ELR (cell line): ENCODE data around the gene CD3G.
"Not testable (repeated sequence)": the region's sequence is repeated elsewhere in the genome, so short reads cannot be mapped to it uniquely, and the experiment has no call there.

Experiments used
- DNase-seq: peaks from one replicate; pipeline ENCODE4 v3.0.0-alpha.2; 2015; ENCODE audit warnings: low read depth

CD3G gene

GRCh38 chr11:118343981-118344515 is at the start of gene CD3G:
Gene CD3G (plus strand): TSS chr11:118344344. CDS start chr11:118344424, 80 bp downstream.
- no peak for DNase-seq

- no peak for DNase-seq
Observed at GRCh38 chr11:118295199-118295598, 48.9 kb upstream of the CD3G start.

- peak; percentile 67 for DNase-seq
Observed at GRCh38 chr11:118295815-118296454, 48.2 kb upstream of the CD3G start.

GRCh38 chr11:118301600-118302195 is 42.4 kb upstream of the CD3G start:
- no peak for DNase-seq

DNA sequence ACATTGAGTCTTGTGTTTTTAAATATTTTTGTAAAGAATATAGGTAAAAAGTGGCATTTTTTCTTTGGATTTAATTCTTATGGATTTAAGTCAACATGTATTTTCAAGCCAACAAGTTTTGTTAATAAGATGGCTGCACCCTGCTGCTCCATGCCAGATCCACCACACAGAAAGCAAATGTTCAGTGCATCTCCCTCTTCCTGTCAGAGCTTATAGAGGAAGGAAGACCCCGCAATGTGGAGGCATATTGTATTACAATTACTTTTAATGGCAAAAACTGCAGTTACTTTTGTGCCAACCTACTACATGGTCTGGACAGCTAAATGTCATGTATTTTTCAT is 39.9 kb upstream of the CD3G start:
- DNase-seq = no peak

GRCh38 chr11:118304568-118305248 is 39.4 kb upstream of the CD3G start, which contains the start of gene CD3E:
Gene CD3E (plus strand): TSS chr11:118304730. CDS start chr11:118304953, 223 bp downstream.
- DNase-seq = no peak

GRCh38 chr11:118305726-118306125 is 38.4 kb upstream of the CD3G start:
- no peak for DNase-seq

GRCh38 chr11:118306556-118306955 is 37.6 kb upstream of the CD3G start:
- peak; percentile 8 for DNase-seq

- not testable (repeated sequence) for DNase-seq
Observed at GRCh38 chr11:118308995-118309528, 35.1 kb upstream of the CD3G start.

GRCh38 chr11:118310271-118310670 is 33.9 kb upstream of the CD3G start:
- DNase-seq = no peak

GRCh38 chr11:118310781-118311485 is 33.2 kb upstream of the CD3G start:
- no peak for DNase-seq

GRCh38 chr11:118311518-118311917 is 32.6 kb upstream of the CD3G start:
- no peak for DNase-seq

- DNase-seq = no peak
Observed at GRCh38 chr11:118312328-118312727, 31.8 kb upstream of the CD3G start.

- DNase-seq = peak; percentile 34
Observed at GRCh38 chr11:118313242-118313641, 30.9 kb upstream of the CD3G start.

DNA sequence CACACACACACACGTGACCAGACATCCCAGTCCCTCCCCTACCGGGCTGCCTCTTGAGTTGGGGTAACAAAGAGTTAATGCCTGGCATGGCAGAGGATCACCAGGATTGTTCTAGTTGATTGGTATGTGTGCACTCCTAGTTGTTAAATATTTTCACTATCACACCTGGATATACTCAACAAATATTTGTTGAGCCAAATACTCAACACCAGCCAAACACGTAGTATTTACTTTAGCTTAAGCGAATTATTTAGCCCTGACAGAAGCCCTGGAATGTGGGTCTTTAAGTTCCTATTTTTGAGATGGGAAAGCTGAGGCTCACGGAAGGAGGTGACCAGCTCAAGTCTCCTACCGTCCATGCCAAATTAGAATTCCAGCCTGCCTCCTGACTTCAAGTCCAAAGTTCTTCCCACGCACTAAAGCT is 29.1 kb upstream of the CD3G start:
- no peak for DNase-seq

- no peak for DNase-seq
Observed at GRCh38 chr11:118318124-118318523, 26.0 kb upstream of the CD3G start.

- no peak for DNase-seq
Observed at GRCh38 chr11:118318581-118319336, 25.4 kb upstream of the CD3G start.

- DNase-seq = no peak
Observed at GRCh38 chr11:118319337-118319707, 24.8 kb upstream of the CD3G start.

DNA sequence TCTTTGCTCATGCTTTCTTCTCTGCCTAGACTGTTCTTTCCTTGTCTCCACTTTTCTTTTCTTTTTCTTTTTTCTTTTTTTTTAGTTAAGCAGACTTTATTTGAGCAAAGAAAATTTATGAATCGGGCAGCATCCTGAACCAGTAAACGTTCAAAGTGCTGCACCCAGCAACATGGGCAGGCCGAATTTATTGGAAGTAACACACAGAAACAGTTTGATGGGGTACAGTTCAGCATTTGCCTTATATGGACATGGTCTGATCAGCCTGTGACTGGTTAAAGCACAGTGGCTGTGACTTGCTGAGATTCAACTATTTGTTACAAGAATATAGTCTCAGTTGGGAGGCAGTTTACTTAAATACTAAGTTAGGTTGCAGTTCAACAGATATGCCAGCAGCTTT is 23.6 kb upstream of the CD3G start:
- no peak for DNase-seq

DNA sequence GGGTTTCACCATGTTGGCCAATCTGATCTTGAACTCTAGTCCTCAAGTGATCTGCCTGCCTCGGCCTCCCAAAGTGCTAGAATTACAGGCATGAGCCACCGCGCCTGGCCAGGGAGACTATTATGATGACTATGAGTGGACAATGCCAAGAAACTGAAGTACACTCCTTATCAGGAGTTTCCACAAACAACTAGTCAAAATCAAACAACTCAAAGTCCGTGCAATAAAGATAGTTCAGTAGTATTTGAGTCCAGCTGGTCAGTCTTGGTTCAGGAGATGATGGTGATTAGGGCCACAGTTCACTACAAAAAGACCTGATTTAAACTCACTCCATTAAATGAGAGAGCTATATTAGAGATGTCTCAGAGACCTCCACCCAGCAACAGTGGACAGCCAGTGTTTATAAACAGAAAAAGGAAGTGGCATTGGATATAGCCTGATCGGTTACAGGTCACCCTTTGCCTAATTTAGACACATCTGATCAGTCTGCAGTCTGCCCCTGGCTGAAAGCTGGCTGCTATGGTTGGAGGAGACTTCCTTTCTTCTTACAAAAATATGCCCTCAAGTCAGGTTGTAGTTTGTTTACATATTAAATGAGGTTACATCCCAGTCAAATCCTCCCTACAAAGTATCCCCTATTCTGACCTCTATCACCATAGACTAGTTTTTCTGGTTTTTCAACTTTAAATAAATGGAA is 22.6 kb upstream of the CD3G start:
- no peak for DNase-seq

GRCh38 chr11:118322721-118323120 is 21.4 kb upstream of the CD3G start:
- no peak for DNase-seq
